Dermis blood vessel endothelial cell (primary cell): ENCODE measurements around the gene CCR6. TPM values are rescaled to one million over a fixed set of nuclear protein-coding genes. Genes with fewer than 3 reads are reported as not detected.
"Not testable (repeated sequence)": the region's sequence is repeated elsewhere in the genome, so short reads cannot be mapped to it uniquely, and the experiment has no call there.

ENCODE experiments used
- DNase-seq: peaks from one replicate; pipeline ENCODE4 v3.0.0; 2010
- total RNA-seq: library from RNA; depleted of rRNA; stranded (reverse); fragments of >200 nt; gene quantifications from 2 replicates; pipeline ENCODE4 v1.2.3, GENCODE V29; 2014

Gene CCR6
- total RNA-seq, 1 donor from 2014 or later, result not detected

GRCh38 chr6:167178896-167179655 lies 56.2 kb downstream of the CCR6 start:
- DNase-seq, result not testable (repeated sequence)

GRCh38 chr6:167180086-167180485 lies 57.2 kb downstream of the CCR6 start:
- not testable (repeated sequence) for DNase-seq

- DNase-seq, result not testable (repeated sequence)
These were observed 58.5 kb downstream of the CCR6 start for GRCh38 chr6:167181351-167181750.

DNA sequence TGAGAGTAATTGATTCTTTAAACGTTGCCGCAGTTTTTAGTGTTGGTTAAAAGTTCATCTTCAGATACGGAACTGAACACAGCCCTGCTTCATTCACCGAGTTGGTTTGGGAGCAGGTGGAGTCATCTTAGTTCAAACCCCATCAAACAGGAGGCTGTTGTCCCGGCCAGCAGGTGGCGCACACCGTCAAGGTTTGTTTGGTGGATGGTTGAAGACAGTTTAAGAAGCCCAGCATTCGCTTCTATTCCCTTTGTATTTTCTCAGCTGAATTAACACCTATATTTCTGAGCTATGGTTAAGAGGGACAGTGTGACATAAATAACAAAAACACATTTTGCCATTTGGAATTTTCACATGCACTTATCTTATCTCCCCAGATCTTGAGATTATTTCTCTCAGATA lies 60.0 kb downstream of the CCR6 start:
- not testable (repeated sequence) for DNase-seq

GRCh38 chr6:167185101-167185500 lies 62.2 kb downstream of the CCR6 start:
- DNase-seq, result not testable (repeated sequence)

DNA sequence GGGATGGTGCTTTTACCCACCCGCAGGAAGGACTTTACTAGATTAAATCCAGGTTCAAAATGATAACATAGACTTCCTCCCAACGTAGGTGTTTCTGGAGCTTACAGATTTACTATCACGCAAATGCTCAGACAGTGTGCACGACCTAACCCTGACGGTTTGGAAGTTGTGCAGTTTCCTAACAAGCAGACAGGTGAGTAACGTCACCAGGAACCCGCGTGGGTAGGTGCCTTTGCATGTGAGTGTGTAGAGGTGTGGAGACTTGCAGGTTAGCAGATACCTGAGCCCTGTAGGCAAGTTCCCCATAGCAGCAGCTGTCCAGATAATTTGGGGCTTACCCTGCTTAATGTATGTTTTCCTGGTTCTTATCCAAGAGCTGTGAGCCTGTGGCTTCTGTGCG lies 64.4 kb downstream of the CCR6 start:
- not testable (repeated sequence) for DNase-seq

Other genes with a start within 250 kb of the CCR6 start
- 8.9 and 12.6 TPM in 2 replicates for gene RNASET2, start 166.5 kb upstream of the CCR6 start, total RNA-seq
- gene CEP43, start 123.7 kb upstream of the CCR6 start, total RNA-seq, result 14.3 and 15.7 TPM in 2 replicates
- not detected in 2 replicates for gene GPR31, start 34.9 kb downstream of the CCR6 start, total RNA-seq
- not detected in 2 replicates for gene UNC93A, start 168.2 kb downstream of the CCR6 start, total RNA-seq
- not detected in 2 replicates for gene TTLL2, start 202.0 kb downstream of the CCR6 start, total RNA-seq